HG03442 (cell line): ENCODE measurements around the gene NEK4.

Source experiments
- ATAC-seq: cut with Tn5 transposase; IDR thresholded peaks from one replicate; pipeline ENCODE4 v1.9.1; 2021; ENCODE audit warnings: mild to moderate bottlenecking, moderate library complexity; ENCODE audit not compliant: unreplicated experiment

Gene NEK4

DNA sequence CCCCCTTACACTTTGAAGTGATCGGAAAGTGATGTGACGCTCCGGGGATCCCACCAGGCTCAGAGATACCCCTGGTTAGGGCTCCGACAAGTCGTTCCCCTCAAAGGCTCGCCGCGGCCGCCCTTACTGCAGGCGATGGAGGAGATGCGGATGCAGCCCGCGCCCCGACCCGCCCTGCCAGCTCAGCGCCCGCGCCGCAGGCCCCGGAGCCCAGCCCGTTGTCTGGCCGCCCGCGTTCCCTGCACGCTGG is 65.4 kb downstream of the NEK4 start:
- ATAC-seq = no peak

DNA sequence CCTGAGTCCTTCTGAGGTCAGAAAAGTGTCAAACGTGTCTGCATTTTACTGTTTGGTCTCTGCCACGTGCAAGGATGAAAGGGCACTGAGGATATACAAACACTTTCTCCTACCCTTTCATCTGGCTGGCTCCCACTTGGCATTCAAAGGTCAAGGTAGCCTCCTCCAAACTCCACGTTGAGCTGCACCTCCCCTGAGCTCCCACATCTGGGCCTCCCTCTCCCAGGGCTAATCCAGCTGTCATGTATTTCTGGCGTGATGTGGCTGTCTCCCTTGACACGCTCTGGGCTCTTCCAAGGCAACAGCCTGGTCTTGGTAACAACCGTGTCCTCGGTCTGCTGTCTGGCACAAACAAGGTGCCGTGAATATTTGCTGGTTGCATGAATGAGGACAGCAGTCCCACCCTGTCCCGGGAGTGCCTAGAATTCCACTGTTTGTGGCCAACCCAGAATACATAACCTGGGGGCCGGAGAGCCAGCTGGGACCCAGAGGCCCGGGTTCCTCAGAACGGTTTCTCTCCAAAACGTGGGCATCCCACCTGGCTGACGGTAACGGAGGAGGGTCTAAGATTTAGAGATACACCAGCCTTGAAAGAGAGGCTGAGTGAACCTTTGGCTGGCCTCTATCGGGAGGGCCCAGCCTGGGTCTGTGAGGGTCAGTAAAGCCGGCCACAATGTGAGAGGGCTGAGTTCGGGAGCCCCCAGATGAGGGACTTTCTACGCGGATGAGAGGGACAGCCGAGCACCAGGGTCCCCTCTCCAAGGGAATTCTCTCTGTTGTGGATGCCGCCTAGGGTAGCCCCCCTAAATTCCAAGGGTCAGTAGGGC is 65.9 kb downstream of the NEK4 start:
- no peak for ATAC-seq

DNA sequence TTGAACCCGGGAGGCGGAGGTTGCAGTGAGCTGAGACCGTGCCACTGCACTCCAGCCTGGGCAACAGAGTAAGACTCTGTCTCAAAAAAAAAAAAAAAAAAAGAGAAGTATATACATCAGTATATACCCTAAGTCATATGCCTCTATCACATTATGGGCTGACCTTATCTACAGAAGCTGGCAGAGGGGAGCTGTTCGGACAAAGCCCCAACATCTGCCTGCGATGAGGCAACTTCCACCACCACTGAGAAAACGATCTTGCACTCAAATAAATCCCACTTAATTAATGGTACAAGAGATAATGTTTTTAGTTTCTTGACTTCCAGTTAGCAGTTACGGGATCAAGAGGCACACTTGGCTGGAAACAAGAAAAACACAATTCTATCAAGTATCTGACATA is 67.4 kb downstream of the NEK4 start:
- no peak for ATAC-seq

DNA sequence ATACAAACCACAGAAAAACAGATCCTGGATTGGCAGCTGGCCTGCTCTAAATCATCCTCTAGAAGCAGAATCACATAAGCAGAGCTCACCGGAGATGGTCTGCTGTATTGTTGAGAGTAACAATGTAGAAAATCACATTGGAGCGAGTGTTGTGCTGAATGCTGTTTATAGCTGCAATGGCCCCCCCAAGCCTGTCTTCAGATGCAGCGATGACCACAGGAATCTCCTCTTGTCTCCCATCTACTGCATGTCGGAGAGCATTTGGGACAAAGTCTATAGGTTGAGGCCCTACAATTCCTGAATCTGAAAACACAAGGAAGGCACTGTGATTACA is 73.1 kb downstream of the NEK4 start:
- no peak for ATAC-seq

DNA sequence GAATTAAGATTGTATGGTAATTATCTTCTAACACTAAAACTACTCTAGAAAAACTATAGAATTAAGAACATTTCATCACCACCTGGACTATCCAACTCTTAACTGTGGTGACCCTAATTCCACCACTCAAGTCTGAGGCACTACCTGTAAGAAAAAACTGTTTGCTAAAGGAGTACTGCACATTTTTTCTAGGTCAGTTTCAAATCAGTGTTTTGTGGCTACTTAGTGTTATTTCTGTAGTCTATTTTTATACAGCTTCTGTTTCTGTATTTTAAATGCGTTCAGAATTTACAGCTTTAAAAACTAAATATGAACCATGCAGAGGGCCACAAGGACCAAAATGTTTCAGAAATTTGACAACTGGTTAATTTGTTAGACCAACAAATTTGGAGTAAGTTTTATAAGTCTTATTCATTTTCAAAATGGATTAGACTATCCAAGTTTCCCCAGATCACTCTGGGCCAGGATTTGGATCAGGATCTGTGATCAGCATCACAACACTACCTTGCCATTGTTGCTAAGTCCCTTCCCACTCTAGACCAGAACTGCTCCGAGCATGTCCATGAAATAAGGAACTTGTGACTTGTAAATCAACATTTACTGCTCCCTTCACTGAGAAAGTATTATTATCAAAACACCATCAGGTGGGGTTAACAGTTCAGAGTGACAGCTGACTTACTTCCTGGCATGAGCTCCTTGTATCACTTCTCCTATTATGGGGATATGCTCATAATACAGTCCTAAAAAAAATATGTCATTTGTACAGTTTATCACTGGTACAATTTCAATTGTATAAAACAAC is 73.7 kb downstream of the NEK4 start:
- no peak for ATAC-seq

DNA sequence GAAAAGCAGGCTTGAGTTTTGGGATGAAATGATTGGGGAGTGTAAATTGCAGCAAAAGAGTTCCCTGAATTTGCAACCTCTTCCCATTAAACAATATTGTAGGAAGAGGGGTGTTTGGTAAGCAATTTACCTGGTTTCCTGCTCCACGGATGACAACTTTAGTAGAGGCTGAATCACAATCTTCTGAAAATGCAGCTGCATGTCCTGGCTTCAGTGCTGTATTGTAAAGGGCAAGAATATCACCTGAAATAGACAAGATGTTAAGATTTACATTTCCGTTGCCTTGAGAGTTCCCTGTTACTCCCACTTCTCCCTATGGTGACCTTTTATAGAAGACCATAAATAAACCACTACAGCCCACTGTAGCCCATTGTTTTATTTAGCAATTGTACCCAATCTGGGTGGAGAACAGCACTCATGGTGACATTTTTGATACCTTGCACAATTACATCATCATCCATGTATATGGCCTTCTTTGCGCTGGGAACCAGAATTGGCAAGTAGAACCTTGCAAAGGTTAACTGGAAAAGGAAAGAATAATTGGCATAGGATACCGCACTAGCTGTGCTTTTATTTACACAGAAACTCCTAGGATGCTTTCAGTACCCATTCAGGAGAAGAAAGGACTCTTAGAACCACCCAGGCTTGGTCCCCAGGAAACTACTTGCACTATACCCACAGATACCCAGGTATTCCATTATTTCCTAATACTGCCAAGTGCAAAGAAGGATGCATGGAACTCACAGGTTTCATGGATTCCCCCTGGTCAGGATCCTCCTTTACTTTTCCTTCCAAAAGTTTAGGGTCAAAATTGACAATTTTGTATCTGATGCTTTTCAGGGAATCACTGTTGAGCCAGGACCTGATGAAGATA is 74.7 kb downstream of the NEK4 start:
- ATAC-seq = no peak

DNA sequence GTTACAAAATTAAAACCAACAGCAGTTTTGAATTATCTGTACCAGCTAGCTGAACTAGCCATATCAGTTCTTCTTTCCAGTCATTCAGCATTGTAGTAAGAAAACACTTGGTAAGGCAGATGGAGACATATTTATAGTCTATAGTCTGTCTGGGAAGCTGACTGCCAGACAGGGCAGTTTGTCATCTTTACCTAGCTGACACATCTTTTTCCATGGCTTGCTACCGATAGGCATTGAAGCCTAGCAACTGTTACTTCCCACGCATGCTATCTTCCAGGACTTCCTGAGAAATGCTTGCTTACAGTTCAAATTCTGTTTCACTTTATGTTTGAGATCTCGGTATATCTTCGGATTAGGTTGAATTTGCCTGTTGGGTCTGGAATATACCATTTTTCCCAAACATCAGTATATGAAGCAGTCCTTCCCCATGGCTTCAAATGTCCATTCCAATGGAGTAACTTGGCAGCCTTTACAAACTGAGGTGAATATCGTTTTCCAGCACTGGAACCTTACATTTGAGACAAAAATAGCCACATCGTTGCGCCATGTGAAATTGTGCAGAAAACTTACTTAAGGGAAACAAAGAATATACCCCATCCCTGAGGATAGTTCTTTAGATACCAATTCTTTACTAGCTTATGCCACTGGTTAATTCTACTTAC is 76.1 kb downstream of the NEK4 start:
- ATAC-seq = no peak

DNA sequence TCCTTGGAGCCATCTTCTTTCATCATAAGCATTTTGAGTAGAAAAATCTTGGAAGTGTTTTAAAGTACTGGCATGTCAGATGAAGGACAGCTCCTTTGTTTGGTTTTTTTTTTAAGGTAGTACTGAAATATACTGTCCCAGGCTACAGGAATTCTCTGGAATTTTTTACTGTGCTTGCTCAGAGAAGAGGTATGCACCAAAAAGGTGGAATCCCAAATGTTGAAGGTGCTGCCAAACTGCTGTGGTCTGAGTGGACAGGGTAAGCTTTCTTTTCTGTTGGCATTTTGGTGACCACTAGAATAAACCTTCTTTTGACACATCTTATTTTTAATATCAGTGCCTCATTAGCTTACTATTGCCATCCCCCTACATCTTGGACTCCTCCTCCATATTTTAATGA is 77.7 kb downstream of the NEK4 start:
- no peak for ATAC-seq

DNA sequence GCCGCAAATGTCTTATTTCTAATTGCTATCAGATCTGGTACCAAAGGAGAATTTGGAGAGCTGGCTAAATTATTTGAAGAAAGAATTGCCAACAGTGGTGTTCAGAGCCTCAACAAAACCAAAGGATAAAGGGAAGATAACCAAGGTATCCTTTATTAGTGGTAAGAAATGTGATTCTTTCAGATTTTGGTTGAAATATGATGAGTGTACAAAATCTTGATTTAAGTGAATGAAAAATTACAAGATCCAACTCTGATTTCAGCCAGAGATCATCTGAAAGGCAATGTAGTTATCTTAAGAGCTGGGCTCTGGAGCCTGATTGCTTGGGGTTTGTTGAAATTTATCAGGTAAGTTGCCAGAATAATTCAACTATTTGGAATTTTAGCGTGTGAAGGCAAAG is 80.2 kb downstream of the NEK4 start:
- no peak for ATAC-seq

DNA sequence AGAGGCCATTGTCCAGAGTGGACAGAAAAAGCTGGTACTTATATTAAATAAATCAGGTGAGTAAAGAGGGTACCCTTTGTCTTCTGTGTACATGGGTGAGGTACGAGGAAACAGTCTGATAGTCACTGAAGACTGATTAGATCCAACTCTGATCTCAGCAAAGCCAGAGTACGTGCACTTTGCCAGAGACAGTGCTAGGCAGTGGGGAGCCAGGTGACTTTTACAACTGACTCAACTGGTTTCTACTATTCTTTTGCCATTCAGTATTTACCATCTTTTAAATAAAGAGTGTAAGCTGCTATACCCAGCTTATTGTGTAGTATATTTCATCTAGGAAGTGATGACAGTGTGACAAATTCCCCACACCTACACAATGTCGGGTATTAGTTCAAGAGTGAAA is 81.6 kb downstream of the NEK4 start:
- ATAC-seq = no peak

DNA sequence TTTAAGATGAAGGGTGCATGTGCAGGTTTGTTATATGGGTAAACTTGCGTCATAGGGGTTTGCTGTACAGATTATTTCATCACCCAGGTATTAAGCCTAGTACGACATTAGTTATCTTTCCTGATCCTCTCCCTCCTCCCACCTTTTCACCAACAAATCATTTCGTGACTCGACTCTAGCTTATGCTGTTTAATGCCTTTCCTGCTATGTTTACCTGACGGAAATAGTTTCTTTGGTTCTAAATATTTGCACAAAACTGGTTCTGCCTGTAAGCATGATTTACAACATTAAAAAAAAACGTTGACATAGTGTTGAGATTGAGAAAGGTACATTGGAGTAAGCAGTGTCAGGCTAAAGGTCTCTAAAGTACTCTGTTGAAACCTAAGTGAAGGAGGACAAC is 82.5 kb downstream of the NEK4 start:
- ATAC-seq = no peak

DNA sequence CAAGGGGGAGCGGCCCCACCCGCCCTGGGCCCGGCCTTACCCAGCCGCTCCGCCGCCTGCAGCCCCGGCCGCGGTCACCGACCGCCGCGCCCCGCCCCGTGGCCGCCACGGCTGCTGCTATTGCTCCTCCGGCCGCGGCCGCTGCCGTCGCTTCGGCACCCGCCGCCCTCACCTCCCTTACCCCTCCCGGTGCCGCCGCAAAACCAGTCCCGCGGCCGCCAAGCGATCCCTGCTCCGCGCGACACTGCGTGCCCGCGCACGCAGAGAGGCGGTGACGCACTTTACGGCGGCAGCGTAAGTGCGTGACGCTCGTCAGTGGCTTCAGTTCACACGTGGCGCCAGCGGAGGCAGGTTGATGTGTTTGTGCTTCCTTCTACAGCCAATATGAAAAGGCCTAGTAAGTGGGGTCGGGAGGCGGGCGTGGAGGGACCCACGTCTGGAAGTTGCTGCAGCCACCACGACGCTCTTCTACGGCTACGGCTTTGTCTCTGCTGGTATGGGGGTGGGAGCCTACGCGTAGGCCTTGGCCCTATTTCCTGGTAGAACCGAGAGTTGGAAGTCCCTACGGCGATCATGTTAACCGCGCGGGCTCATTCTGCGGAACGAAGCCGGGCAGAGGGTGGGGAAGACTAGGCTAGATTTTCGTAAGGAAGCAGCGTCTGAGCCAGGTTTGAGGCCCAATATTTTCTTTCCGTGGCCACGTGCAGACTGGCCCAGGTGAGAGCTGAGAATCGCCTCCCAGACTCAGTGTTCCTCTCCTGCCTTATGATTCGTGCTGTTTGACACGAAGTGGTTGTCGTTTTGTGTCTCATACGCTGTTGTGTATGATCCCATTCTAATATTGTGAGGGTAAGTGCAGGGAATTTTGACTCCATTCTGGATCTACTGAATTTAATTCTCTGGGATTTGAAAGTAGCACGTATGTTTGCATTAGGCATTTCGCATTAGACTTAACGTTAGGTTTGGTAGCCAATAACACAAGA is 84.7 kb downstream of the NEK4 start, which contains the start of the genes GNL3 and PBRM1:
GNL3 (plus strand) TSS at position 324 of the 983 bp plus-strand sequence; CDS start at position 385, 61 bp downstream.
PBRM1 (minus strand) TSS at position 205 of the 983 bp plus-strand sequence.
- peak; percentile 69 for ATAC-seq

DNA sequence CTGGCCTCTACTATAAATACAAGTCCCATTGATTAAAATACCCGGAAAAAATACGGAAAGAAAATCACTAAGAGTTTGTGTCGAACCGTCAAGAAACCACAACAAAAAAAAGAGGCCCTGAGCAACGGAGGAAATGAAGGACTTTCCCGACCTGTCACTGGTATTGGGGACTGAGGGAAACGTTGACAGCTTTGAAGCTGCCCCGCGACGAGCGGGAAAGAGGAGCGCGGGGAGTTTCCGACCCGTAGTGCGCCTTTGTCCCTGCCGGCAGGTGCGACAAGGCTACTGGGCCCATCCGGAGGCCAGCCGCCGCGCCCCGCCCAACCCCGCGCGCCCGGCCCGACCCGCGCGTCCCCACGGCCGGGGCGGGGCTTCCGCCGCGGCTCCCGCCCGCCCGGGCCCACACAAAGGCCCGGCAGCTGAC is 85.4 kb downstream of the NEK4 start:
- ATAC-seq = peak; percentile 67

DNA sequence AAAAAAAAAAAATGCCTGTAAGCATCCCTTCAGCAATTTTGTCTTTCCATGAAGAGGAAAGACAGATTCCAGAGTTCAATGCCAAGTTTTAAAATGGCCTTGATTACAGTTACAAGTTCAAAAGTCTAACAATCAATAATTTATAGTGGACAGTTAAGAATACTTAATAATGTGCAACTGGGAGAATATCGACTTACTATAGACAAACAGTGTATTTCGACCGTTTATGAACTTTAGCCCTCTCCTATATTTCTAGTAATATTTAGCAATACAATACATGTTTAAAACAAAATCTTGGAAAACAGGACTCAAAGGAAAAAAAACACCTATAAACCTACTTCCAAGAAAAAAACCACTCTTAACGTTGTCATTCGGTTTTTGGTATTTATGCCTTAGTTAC is 86.6 kb downstream of the NEK4 start:
- no peak for ATAC-seq

DNA sequence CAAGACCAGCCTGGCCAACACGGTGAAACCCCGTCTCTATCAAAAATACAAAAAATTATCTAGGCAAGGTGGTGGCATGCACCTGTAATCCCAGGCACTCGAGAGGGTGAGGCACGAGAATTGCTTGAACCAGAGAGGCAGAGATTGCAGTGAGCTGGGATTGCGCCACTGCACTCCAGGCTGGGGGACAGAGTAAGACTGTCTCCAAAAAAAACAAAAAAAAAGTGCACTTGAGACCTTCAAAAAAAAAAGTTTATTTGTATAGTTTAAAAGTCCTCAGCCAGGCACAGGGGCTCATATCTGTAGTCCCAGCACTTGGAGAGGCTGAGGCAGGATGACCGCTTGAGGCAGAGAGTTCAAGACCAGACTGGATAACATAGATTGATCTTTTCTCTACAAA is 87.1 kb downstream of the NEK4 start:
- no peak for ATAC-seq

DNA sequence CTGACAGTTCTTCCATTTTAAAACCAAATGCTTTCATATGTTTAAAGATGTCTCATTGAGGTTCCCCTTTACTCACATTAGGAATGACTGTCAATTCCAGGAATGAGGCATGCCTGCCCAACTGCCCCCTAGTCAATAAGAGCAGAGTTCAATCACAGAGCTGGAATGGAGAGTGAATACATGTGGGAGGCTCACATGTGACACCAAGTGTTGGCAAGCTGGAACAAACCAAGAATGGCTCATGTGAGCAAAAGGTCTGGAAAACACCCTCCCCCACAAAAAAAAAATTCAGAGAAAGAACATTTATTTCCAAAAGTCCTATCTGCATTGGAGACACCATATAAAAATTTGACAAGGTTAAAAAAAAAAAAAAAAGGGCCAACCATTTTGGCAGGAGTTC is 88.7 kb downstream of the NEK4 start:
- ATAC-seq = no peak

DNA sequence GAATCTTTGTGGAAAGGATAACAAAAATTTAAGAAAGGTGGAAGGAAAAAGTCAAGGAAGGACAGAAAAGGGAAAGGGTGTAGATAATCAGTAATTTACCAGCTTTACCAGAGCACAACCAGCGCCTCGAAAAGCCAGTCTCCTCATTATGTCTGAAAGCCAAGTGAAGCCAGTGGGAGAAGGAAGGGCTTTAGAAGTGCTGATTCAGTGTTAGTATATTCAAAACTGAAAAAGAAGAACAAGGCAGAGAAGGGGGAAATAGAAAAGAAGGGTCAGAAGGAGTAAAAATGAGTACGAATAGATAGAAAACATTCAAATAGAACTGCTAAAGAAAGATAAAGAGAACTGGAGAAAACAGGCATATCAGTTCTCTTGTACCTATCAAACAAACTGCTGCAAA is 89.1 kb downstream of the NEK4 start:
- ATAC-seq = no peak

DNA sequence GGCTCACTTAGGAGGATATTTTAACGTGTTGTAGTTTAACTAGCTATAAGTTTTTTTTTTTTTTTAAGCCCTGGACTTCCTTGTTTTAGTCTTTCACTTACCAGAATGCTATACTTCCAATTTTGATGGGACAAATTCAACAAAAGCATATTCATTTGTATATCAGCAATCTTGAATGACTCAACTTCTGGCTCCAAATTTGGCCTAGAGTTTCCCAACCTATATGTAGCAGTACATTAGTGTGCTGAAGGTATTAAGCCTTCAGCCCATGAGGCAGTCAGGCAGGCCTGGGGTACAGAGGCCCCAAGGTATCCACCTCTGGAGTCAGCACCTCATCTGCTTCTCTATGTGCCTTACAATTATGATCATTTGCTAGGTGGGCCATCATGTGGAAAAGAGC is 90.9 kb downstream of the NEK4 start:
- no peak for ATAC-seq

DNA sequence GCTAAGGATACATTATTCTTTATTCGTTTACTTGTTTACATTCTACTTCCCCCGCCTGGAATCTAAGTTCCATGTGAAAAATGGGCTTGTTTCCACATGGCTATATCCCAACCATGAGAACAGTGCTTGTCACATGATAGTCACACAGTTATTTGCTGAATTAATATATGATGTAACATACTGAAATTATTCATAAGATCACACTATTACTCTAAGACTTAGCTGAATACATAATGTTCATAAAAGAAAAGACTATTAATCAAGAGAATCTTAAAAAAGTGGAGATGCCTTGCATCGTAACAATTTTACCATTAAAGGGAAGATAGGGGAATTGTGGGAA is 91.6 kb downstream of the NEK4 start:
- ATAC-seq = no peak
